ENCODE data around the gene E2F3. TPM values are rescaled to one million over a fixed set of nuclear protein-coding genes. Genes with fewer than 3 reads are reported as not detected.

E2F3 gene
- total RNA-seq, 4 donors from 2014 or later: 3.5 to 5.1 (median 4.0) TPM

DNA sequence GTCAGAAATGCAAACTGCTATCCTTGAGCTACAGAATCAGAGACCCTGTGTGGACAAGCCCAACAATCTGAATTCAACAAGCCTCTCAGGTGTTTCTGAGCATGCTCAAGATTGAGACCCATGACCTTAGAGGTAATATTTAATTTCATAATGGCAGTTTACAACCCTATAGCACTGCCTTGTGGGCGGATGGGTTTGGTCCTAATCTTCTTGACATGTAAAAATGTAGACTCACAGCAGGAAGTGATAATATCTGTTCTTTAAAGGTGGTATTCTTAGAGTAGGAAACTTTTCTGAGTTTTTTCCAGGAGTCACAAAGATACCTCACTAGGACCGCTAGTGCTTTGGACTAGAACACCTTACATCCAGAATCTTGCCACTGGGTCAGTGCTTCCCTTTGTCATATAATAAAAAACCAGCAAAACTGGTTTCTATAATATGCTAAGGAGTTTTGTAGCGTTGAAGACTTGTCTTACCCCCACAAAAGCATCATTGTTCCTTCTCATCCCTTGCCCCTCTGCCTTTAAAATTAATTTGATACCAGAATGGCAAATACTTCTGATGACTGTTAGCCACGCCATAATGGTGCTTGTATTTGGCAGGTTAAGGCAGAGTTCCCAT is 52.6 kb downstream of the E2F3 start:
- Histone ChIP-seq H3K4me3 (no peak overlapping the region), H3K9me3 (peaks cover 0 to 4% (median 0%) of the 10 kb centered on the region in 4 donors), H3K4me1 (peaks cover 0 to 5% (median 0%) of the 10 kb centered on the region in 4 donors), H3K27me3 (no peaks in the 10 kb centered on the region), H3K27ac (no peak overlapping the region), H3K36me3 (no peaks in the 10 kb centered on the region)
- no peak for TF ChIP-seq POLR2A (IDR thresholded peaks at IDR 0.05)
- no peak for DNase-seq (ENCODE audit: low spot score in 2 of 2)
- 82 to 88% methylated on average over 4 of the region's 4 CpGs for WGBS, 2 donors

GRCh38 chr6:20455251-20455940 is 53.7 kb downstream of the E2F3 start:
- H3K36me3 ChIP-seq: no peaks in the 10 kb centered on the region
- peaks cover 0 to 4% (median 0%) of the 10 kb centered on the region in 4 donors for H3K9me3 ChIP-seq
- no peak overlapping the region for H3K4me3 ChIP-seq
- peaks cover 0 to 5% (median 0%) of the 10 kb centered on the region in 4 donors for H3K4me1 ChIP-seq
- no peak for TF ChIP-seq POLR2A (IDR thresholded peaks at IDR 0.05)
- TF ChIP-seq, protein P1, sequence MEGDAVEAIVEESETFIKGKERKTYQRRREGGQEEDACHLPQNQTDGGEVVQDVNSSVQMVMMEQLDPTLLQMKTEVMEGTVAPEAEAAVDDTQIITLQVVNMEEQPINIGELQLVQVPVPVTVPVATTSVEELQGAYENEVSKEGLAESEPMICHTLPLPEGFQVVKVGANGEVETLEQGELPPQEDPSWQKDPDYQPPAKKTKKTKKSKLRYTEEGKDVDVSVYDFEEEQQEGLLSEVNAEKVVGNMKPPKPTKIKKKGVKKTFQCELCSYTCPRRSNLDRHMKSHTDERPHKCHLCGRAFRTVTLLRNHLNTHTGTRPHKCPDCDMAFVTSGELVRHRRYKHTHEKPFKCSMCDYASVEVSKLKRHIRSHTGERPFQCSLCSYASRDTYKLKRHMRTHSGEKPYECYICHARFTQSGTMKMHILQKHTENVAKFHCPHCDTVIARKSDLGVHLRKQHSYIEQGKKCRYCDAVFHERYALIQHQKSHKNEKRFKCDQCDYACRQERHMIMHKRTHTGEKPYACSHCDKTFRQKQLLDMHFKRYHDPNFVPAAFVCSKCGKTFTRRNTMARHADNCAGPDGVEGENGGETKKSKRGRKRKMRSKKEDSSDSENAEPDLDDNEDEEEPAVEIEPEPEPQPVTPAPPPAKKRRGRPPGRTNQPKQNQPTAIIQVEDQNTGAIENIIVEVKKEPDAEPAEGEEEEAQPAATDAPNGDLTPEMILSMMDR (IDR thresholded peaks at IDR 0.05): no peak
- TF ChIP-seq EP300 (IDR thresholded peaks at IDR 0.05): no peak
- 47 to 49% methylated on average over 5 of the region's 5 CpGs for WGBS, 2 donors
- H3K27ac ChIP-seq: no peak overlapping the region
- no peak for DNase-seq (ENCODE audit: low spot score in 2 of 2)
- no peaks in the 10 kb centered on the region for H3K27me3 ChIP-seq

DNA sequence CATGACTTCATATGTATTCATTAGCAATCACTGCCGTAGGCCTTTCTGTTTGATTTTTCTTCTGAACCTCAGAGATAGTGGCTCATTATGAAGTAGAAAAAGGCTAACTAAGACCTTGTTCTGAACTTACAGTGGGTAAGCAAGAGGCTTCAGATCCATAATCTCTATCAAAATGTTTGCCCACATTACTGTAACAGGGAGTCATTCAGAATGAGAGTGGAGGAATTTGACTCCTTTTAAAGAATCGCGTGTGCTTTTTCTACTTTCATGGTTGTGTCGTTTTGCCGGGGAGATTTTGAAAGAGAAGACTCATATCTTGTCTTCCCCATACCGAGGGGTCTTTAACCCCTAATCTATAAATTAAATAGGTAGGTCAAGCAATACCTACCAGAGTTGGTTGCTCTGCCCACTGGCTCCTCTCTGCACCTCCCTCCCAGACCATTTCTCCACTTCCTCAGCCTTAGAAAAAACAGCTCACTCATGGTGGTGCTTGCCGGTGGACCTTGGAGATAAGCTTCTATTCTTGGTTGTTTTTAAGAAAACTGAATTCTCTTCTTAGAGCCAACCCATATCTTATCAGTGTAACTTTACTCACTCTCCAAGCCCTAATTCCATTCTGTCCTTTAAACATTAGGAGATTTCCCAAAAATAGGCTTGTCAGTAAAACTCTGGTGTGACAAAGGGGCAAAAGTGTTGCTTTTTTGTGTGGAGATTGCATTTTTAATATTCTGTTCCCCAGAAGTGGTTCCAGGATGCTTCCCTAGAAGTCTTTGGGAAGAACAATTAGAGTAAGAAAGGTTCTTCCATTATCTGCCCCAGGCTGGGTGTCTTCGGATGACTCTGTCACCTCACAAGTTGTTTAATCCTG is 56.6 kb downstream of the E2F3 start:
- 56 to 63% methylated on average over 8 of the region's 8 CpGs for whole genome bisulfite sequencing, 2 donors
- peaks cover 0 to 5% (median 0%) of the 10 kb centered on the region in 4 donors for H3K4me1 ChIP-seq
- DNase-seq (ENCODE audit: low spot score in 2 of 2): no peak
- no peak overlapping the region for H3K27ac ChIP-seq
- H3K27me3 ChIP-seq: no peaks in the 10 kb centered on the region
- H3K9me3 ChIP-seq: peaks cover 0 to 3% (median 0%) of the 10 kb centered on the region in 4 donors
- no peak overlapping the region for H3K4me3 ChIP-seq
- no peaks in the 10 kb centered on the region for H3K36me3 ChIP-seq
- TF ChIP-seq POLR2A (IDR thresholded peaks at IDR 0.05): no peak
- TF ChIP-seq, protein P1 (IDR thresholded peaks at IDR 0.05): no peak
- TF ChIP-seq EP300 (IDR thresholded peaks at IDR 0.05): no peak

DNA sequence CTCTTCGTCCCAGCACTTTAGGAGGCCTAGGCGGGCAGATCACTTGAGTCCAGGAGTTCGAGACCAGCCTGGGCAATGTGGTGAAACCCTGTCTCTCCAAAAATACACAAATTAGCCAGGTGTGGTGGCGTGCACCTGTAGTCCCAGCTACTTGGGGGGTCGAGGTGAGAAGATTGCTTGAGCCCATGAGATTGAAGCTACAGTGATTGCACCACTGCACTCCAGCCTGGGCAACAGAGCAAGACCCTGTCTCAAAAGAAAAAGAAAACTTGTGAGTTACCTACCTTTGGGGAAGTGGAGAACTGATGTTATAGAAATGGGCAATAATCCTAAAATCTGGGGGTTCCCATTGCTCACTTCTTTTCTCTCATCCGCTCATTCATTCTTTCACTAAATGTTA is 58.0 kb downstream of the E2F3 start:
- TF ChIP-seq EP300 (IDR thresholded peaks at IDR 0.05): no peak
- no peak for TF ChIP-seq POLR2A (IDR thresholded peaks at IDR 0.05)
- TF ChIP-seq, protein P1 (IDR thresholded peaks at IDR 0.05): no peak
- 95 to 100% methylated on average over 6 of the region's 6 CpGs for WGBS, 2 donors
- Histone ChIP-seq H3K27me3 (no peaks in the 10 kb centered on the region), H3K9me3 (peaks cover 0 to 5% (median 0%) of the 10 kb centered on the region in 4 donors), H3K4me1 (peaks cover 0 to 5% (median 0%) of the 10 kb centered on the region in 4 donors), H3K4me3 (no peak overlapping the region), H3K27ac (no peak overlapping the region), H3K36me3 (no peaks in the 10 kb centered on the region)
- no peak for DNase-seq (ENCODE audit: low spot score in 2 of 2)

DNA sequence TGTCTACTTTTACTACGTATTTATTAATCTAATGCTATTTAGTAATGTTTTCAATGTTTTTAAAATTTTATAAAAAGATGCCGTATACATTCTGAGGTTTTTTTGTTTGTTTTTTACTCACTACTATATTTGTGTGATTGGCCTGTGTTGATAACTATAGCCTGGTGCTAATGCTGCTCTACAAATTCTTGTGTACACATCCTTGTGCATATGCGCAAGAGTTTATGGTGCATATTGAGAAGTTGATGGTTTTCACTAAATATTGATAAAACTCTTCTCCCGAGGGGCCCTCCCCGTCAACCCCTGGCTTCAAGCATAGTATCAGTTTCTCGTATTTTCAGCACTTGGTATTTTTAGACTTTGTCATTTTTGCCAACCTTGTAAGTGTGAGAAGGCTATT is 59.9 kb downstream of the E2F3 start:
- no peak for DNase-seq (ENCODE audit: low spot score in 2 of 2)
- 80 to 87% methylated on average over 6 of the region's 6 CpGs for WGBS, 2 donors
- H3K9me3 ChIP-seq: peaks cover 0 to 5% (median 0%) of the 10 kb centered on the region in 4 donors
- no peaks in the 10 kb centered on the region for H3K36me3 ChIP-seq
- no peak overlapping the region for H3K27ac ChIP-seq
- no peaks in the 10 kb centered on the region for H3K27me3 ChIP-seq
- TF ChIP-seq, protein P1 (IDR thresholded peaks at IDR 0.05): no peak
- TF ChIP-seq POLR2A (IDR thresholded peaks at IDR 0.05) (no peak), EP300 (IDR thresholded peaks at IDR 0.05) (no peak)
- H3K4me3 ChIP-seq: no peak overlapping the region
- no peaks in the 10 kb centered on the region for H3K4me1 ChIP-seq
